Measurements from ENCODE around the gene CRACR2B. TPM values are rescaled to one million over a fixed set of nuclear protein-coding genes. Genes with fewer than 3 reads are reported as not detected.

The CRACR2B gene
- total and polyA plus RNA-seq, 2 donors (not counting 1 experiment from before 2014, with no cell fraction given), result 9.7 to 67.7 TPM

DNA sequence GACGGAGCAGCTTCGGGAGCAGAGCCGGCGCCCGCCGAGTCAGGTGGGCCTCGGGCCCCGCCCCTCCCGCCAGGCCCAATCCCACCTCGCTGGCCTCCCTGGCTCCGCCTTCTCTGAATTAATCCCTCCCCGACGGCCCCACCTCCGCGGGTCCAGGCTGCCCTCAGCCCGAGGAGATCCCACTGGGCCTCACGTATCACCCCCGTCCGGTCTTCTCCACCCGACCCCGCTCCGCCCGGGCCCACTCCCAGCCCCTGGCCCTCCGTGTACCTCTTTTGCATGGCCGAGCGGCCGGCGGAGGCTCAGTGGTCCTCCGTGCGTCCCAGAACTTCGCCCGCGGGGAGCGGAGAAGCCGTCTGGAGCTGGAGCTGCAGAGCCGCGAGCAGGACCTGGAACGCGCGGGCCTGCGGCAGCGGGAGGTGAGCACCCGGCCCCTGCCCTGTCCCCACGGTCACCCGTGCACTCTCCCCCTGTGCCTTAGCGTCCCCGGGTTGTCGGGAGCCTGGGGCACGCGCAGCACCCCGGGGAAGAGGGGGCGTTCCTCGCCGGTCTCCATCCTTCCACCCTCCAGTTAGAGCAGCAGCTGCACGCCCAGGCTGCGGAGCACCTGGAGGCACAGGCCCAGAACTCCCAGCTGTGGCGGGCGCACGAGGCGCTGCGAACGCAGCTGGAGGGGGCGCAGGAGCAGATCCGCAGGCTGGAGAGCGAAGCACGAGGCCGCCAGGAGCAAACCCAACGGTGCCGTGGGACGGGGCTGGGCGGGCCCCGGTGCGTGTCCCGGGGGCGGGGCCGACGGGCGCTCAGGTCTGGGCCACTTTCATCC is 2.8 kb downstream of the CRACR2B start:
- no peaks in the 10 kb centered on the region for H3K79me2 ChIP-seq (ENCODE audit: control insufficient read depth, insufficient read depth, low read length)
- H4K20me1 ChIP-seq (ENCODE audit: control insufficient read depth, insufficient read depth, low read length, poor library complexity, severe bottlenecking), result peaks cover 54% of the 10 kb centered on the region
- Mint-ChIP-seq H3K27ac (no peak overlapping the region), H3K9me3 (ENCODE audit: insufficient read depth) (no peaks in the 10 kb centered on the region), H3K4me3 (peak overlapping the region; percentile 88), H3K27me3 (peaks cover 7% of the 10 kb centered on the region), H3K4me1 (peaks cover 53% of the 10 kb centered on the region)
- CTCF ChIA-PET, result interaction anchor here (0.7 to 1.4 kb wide), 3 partner anchors 18 to 21 kb away, joined by 3 read pairs; partner anchors contain the start of gene RPLP2
- DNase-seq, result peak; percentile 79
- H3K27me3 ChIP-seq (replicated peaks in 1 of 4; ENCODE audit: control extremely low read depth in 1 of 4, control insufficient read depth in 3 of 4, insufficient read depth in 4 of 4, low read length in 3 of 4), result peaks cover 0 to 65% (median 20%) of the 10 kb centered on the region in 4 experiments
- H3K27ac ChIP-seq (ENCODE audit: low read length in 2 of 2), result no peak overlapping the region
- TF ChIP-seq, protein P1, sequence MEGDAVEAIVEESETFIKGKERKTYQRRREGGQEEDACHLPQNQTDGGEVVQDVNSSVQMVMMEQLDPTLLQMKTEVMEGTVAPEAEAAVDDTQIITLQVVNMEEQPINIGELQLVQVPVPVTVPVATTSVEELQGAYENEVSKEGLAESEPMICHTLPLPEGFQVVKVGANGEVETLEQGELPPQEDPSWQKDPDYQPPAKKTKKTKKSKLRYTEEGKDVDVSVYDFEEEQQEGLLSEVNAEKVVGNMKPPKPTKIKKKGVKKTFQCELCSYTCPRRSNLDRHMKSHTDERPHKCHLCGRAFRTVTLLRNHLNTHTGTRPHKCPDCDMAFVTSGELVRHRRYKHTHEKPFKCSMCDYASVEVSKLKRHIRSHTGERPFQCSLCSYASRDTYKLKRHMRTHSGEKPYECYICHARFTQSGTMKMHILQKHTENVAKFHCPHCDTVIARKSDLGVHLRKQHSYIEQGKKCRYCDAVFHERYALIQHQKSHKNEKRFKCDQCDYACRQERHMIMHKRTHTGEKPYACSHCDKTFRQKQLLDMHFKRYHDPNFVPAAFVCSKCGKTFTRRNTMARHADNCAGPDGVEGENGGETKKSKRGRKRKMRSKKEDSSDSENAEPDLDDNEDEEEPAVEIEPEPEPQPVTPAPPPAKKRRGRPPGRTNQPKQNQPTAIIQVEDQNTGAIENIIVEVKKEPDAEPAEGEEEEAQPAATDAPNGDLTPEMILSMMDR (IDR thresholded peaks at IDR 0.05), result no peak
- TF ChIP-seq EZH2 (IDR thresholded peaks at IDR 0.05; ENCODE audit: borderline replicate concordance, insufficient read depth, low read depth, low read length, poor library complexity, severe bottlenecking), result no peak
- ATAC-seq (ENCODE audit: low read depth), result peak; percentile 65
- peak overlapping the region; percentile 68 for H3K9ac ChIP-seq (ENCODE audit: low read length)
- H3K4me2 ChIP-seq (replicated peaks; ENCODE audit: low read depth, low read length, poor library complexity, severe bottlenecking), result peak overlapping the region; percentile 99
- no peaks in the 10 kb centered on the region for H3K36me3 ChIP-seq (replicated peaks in 1 of 2; ENCODE audit: control extremely low read depth in 1 of 2, control insufficient read depth in 1 of 2, extremely low read depth in 1 of 2, insufficient read depth in 2 of 2, low read length in 1 of 2)
- peak overlapping the region; percentile 78 for H2AFZ ChIP-seq (ENCODE audit: insufficient read depth, low read depth, low read length, poor library complexity, severe bottlenecking)
- 1% methylated on average over 66 of the region's 78 CpGs for WGBS (ENCODE audit: insufficient coverage)
- H3K4me1 ChIP-seq (ENCODE audit: control insufficient read depth in 2 of 2, insufficient read depth in 2 of 2, low read length in 2 of 2), result peaks cover 69 to 76% of the 10 kb centered on the region in 2 donors
- intact Hi-C loops (cut with micrococcal nuclease), result loop anchor here (1.0 kb wide), 1 partner anchor 10 kb away; no protein-coding TSS in a partner anchor
- peaks cover 0 to 15% (median 0%) of the 10 kb centered on the region in 3 donors for H3K9me3 ChIP-seq (ENCODE audit: control extremely low read depth in 1 of 3, control insufficient read depth in 2 of 3, insufficient read depth in 1 of 3, low read length in 2 of 3)
- POLR2A ChIA-PET, result interaction anchor here (0.7 to 6.4 kb wide), 5 partner anchors 11 to 35 kb away, joined by 3 to 57 read pairs (median 11); partner anchors contain the start of genes PNPLA2, POLR2L and TSPAN4
- peak overlapping the region in 4 of 5 experiments; percentile 36 to 55 (median 48) for H3K4me3 ChIP-seq (ENCODE audit: control extremely low read depth in 1 of 5, extremely low read depth in 1 of 5, insufficient read depth in 1 of 5, low read depth in 2 of 5, low read length in 4 of 5)
